Anterior cingulate cortex (tissue), 58 donors: Measurements from ENCODE around the gene CRNKL1.
A peak's percentile ranks its signal among the peaks of the same experiment; 100 is the strongest.
"Not testable (repeated sequence)": the region's sequence is repeated elsewhere in the genome, so short reads cannot be mapped to it uniquely, and the experiment has no call there.

Experiments used
- DNase-seq, 58 donors: peaks; one replicate each; lab custom pipeline; 2025; lab: John Stamatoyannopoulos, UW

Gene CRNKL1

GRCh38 chr20:20012541-20012940 lies 39.7 kb downstream of the CRNKL1 start:
- DNase-seq = peak in 14 of 58 donors; percentile 30 to 84 (median 45)

- DNase-seq = peak in 2 of 58 donors; percentile 53 to 66
Observed at GRCh38 chr20:20010639-20011500, 41.4 kb downstream of the CRNKL1 start.

- DNase-seq = peak in 6 of 58 donors; percentile 20 to 46 (median 27)
Observed at GRCh38 chr20:20009784-20010253, 42.4 kb downstream of the CRNKL1 start.

- DNase-seq = no peak
Observed at GRCh38 chr20:20005342-20005741, 46.9 kb downstream of the CRNKL1 start.

GRCh38 chr20:20003955-20004322 lies 48.3 kb downstream of the CRNKL1 start:
- not testable (repeated sequence) for DNase-seq

GRCh38 chr20:20003031-20003954 lies 49.0 kb downstream of the CRNKL1 start:
- DNase-seq = peak in 24 of 58 donors; percentile 20 to 72 (median 39)

GRCh38 chr20:20002101-20002998 lies 49.9 kb downstream of the CRNKL1 start:
- no peak for DNase-seq

- no peak for DNase-seq
Observed at GRCh38 chr20:20000211-20000968, 51.9 kb downstream of the CRNKL1 start.

GRCh38 chr20:19998990-19999705 lies 53.1 kb downstream of the CRNKL1 start:
- no peak for DNase-seq

GRCh38 chr20:19996917-19997316 lies 55.3 kb downstream of the CRNKL1 start:
- no peak for DNase-seq

GRCh38 chr20:19996222-19996621 lies 56.0 kb downstream of the CRNKL1 start:
- DNase-seq = no peak

- peak in 5 of 58 donors; percentile 21 to 54 (median 28) for DNase-seq
Observed at GRCh38 chr20:19995220-19995863, 56.9 kb downstream of the CRNKL1 start.

GRCh38 chr20:19993958-19994669 lies 58.2 kb downstream of the CRNKL1 start:
- peak in 18 of 58 donors; percentile 26 to 58 (median 38) for DNase-seq

GRCh38 chr20:19992996-19993908 lies 59.0 kb downstream of the CRNKL1 start:
- peak in 12 of 58 donors; percentile 20 to 67 (median 36) for DNase-seq

GRCh38 chr20:19991854-19992253 lies 60.4 kb downstream of the CRNKL1 start:
- no peak for DNase-seq

- DNase-seq = no peak
Observed at GRCh38 chr20:19991308-19991707, 61.0 kb downstream of the CRNKL1 start.
